GM19035 (cell line): Measurements from ENCODE around the gene SIL1.
"Not testable (repeated sequence)": the region's sequence is repeated elsewhere in the genome, so short reads cannot be mapped to it uniquely, and the experiment has no call there.

ENCODE experiments used
- ATAC-seq: cut with Tn5 transposase; IDR thresholded peaks from one replicate; pipeline ENCODE4 v1.9.1; 2021; ENCODE audit not compliant: unreplicated experiment

The SIL1 gene

GRCh38 chr5:139076111-139076510, 122.1 kb downstream of the SIL1 start:
- no peak for ATAC-seq

- no peak for ATAC-seq
These were observed 122.8 kb downstream of the SIL1 start for GRCh38 chr5:139075066-139076050.

- ATAC-seq, result not testable (repeated sequence)
These were observed 124.2 kb downstream of the SIL1 start for GRCh38 chr5:139073956-139074355.

- no peak for ATAC-seq
These were observed 129.5 kb downstream of the SIL1 start for GRCh38 chr5:139068494-139069151.

- no peak for ATAC-seq
These were observed 130.1 kb downstream of the SIL1 start for GRCh38 chr5:139068060-139068459.

GRCh38 chr5:139065306-139065705, 132.9 kb downstream of the SIL1 start:
- no peak for ATAC-seq

- ATAC-seq, result no peak
These were observed 133.6 kb downstream of the SIL1 start for GRCh38 chr5:139064613-139065012.

GRCh38 chr5:139063664-139064054, 134.5 kb downstream of the SIL1 start:
- no peak for ATAC-seq

- ATAC-seq, result no peak
These were observed 135.1 kb downstream of the SIL1 start for GRCh38 chr5:139062910-139063663.

- no peak for ATAC-seq
These were observed 136.3 kb downstream of the SIL1 start for GRCh38 chr5:139061856-139062255.

GRCh38 chr5:139061274-139061673, 136.9 kb downstream of the SIL1 start:
- ATAC-seq, result no peak

- ATAC-seq, result no peak
These were observed 140.0 kb downstream of the SIL1 start for GRCh38 chr5:139058121-139058520.

- ATAC-seq, result not testable (repeated sequence)
These were observed 140.9 kb downstream of the SIL1 start for GRCh38 chr5:139057045-139057939.

- no peak for ATAC-seq
These were observed 145.2 kb downstream of the SIL1 start for GRCh38 chr5:139052975-139053374.

- no peak for ATAC-seq
These were observed 146.8 kb downstream of the SIL1 start for GRCh38 chr5:139051392-139051791.

GRCh38 chr5:139050432-139050831, 147.7 kb downstream of the SIL1 start:
- ATAC-seq, result no peak

- no peak for ATAC-seq
These were observed 148.4 kb downstream of the SIL1 start for GRCh38 chr5:139049780-139050179.

- no peak for ATAC-seq
These were observed 151.6 kb downstream of the SIL1 start for GRCh38 chr5:139046551-139046950.

- ATAC-seq, result no peak
These were observed 154.8 kb downstream of the SIL1 start for GRCh38 chr5:139043157-139043905.

GRCh38 chr5:139040081-139040480, 158.1 kb downstream of the SIL1 start:
- ATAC-seq, result no peak
